ENCODE results near the gene RAPGEF6. TPM values are rescaled to one million over a fixed set of nuclear protein-coding genes. Genes with fewer than 3 reads are reported as not detected.

RAPGEF6 gene
- polyA plus RNA-seq, 1 experiment, result 13.1 TPM

DNA sequence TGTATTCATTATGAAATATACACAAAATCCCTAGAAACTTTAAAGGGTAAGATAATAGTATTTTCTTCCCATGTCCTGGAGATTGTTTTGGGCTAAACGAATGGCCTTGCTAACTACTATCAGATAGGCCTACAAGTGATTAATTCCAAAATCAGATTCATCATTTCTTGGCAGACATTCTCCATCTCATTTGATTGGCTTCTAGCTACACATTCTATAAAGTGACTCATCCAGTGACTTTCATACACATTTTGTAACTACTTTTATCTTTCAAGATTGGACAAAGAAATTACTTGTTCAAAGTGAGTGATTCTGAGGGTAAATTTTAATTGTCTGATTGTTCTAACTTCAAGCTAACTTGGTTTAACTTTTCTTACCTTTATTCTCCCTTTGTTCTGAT, 93.3 kb downstream of the RAPGEF6 start:
- Histone ChIP-seq H3K9me3 (ENCODE audit: control insufficient read depth, insufficient read depth, low read length) (no peaks in the 10 kb centered on the region), H3K27me3 (ENCODE audit: control insufficient read depth, insufficient read depth, low read length) (no peaks in the 10 kb centered on the region), H3K4me3 (ENCODE audit: low read depth, low read length) (no peak overlapping the region), H3K27ac (ENCODE audit: low read depth, low read length) (no peak overlapping the region)
- ChIA-PET POLR2A (no interaction called here), CTCF (interaction anchor here (1.2 kb wide), 1 partner anchor 35 kb away, joined by 3 read pairs; no protein-coding TSS in a partner anchor)
- no peak for DNase-seq (ENCODE audit: low read depth, low spot score)
- TF ChIP-seq, protein P1, sequence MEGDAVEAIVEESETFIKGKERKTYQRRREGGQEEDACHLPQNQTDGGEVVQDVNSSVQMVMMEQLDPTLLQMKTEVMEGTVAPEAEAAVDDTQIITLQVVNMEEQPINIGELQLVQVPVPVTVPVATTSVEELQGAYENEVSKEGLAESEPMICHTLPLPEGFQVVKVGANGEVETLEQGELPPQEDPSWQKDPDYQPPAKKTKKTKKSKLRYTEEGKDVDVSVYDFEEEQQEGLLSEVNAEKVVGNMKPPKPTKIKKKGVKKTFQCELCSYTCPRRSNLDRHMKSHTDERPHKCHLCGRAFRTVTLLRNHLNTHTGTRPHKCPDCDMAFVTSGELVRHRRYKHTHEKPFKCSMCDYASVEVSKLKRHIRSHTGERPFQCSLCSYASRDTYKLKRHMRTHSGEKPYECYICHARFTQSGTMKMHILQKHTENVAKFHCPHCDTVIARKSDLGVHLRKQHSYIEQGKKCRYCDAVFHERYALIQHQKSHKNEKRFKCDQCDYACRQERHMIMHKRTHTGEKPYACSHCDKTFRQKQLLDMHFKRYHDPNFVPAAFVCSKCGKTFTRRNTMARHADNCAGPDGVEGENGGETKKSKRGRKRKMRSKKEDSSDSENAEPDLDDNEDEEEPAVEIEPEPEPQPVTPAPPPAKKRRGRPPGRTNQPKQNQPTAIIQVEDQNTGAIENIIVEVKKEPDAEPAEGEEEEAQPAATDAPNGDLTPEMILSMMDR (IDR thresholded peaks at IDR 0.05; ENCODE audit: low read depth, low read length), result no peak

DNA sequence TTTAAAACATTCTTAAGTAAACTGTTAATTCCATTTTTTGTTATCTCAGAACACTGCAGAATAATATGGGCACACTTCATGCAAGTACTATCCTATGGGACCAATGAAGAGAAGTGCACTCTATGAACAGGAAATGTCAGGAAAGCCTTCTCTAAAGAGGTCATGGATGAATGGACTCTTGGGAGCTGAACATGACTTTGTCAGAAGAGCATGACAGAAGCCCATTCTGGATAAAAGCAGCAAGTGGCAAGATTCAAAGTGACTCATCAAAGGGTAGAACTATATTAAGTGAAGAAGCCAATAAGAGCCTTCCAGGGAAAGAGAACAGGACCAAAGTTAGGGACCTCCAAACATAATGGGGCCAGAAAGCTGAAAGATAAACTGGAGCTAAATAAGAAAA, 94.0 kb downstream of the RAPGEF6 start:
- no peak for DNase-seq (ENCODE audit: low read depth, low spot score)
- TF ChIP-seq, protein P1 (IDR thresholded peaks at IDR 0.05; ENCODE audit: low read depth, low read length), result no peak
- no peak overlapping the region for H3K4me3 ChIP-seq (ENCODE audit: low read depth, low read length)
- H3K9me3 ChIP-seq (ENCODE audit: control insufficient read depth, insufficient read depth, low read length), result no peaks in the 10 kb centered on the region
- ChIA-PET POLR2A (no interaction called here), CTCF (interaction anchor here (1.2 kb wide), 1 partner anchor 34 kb away, joined by 3 read pairs; no protein-coding TSS in a partner anchor)
- no peak overlapping the region for H3K27ac ChIP-seq (ENCODE audit: low read depth, low read length)
- no peaks in the 10 kb centered on the region for H3K27me3 ChIP-seq (ENCODE audit: control insufficient read depth, insufficient read depth, low read length)

DNA sequence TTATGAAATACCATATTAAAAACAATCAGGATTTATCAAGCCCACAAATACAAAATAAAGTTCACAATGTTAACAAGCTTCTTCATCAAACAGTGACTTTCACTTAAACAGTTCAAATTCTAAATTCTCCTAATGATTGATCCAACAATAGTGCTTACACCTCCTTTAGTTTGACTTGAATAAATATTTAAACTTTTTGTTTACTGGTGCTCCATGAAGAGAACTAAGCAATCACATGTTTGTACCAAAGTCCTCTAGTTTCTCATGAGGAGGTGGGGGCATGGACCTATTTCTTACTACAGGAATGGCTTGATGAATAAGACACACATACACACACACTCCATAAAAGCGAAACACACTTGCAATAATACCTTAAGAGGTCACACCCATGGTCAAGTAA, 95.8 kb downstream of the RAPGEF6 start:
- H3K27me3 ChIP-seq (ENCODE audit: control insufficient read depth, insufficient read depth, low read length), result no peaks in the 10 kb centered on the region
- H3K4me3 ChIP-seq (ENCODE audit: low read depth, low read length), result no peak overlapping the region
- DNase-seq (ENCODE audit: low read depth, low spot score), result no peak
- ChIA-PET POLR2A (no interaction called here), CTCF (no interaction called here)
- no peak overlapping the region for H3K27ac ChIP-seq (ENCODE audit: low read depth, low read length)
- TF ChIP-seq, protein P1 (IDR thresholded peaks at IDR 0.05; ENCODE audit: low read depth, low read length), result no peak
- H3K9me3 ChIP-seq (ENCODE audit: control insufficient read depth, insufficient read depth, low read length), result no peaks in the 10 kb centered on the region

DNA sequence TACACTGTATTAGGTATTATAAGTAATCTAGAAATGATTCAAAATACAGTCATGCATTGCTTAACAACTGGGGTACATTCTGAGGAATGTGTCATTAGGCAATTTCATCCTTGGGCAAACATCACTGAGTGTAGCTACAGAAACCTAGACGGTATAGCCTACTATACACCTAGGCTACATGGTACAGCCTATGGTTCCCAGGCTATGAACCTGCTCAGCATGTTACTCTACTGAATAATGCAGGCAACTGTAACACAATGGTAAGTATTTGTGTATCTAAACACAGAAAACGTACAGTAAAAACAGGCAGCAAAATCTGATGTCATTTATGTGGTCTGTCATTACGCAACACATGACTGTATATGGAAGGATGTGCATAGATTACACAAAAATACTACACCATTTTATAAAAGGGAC, 96.8 kb downstream of the RAPGEF6 start:
- Histone ChIP-seq H3K9me3 (ENCODE audit: control insufficient read depth, insufficient read depth, low read length) (no peaks in the 10 kb centered on the region), H3K27ac (ENCODE audit: low read depth, low read length) (no peak overlapping the region), H3K4me3 (ENCODE audit: low read depth, low read length) (no peak overlapping the region), H3K27me3 (ENCODE audit: control insufficient read depth, insufficient read depth, low read length) (no peaks in the 10 kb centered on the region)
- POLR2A ChIA-PET, result interaction anchor here (0.6 kb wide), 1 partner anchor 373 kb away, joined by 3 read pairs; the partner anchor contains the start of gene HINT1
- TF ChIP-seq, protein P1 (IDR thresholded peaks at IDR 0.05; ENCODE audit: low read depth, low read length), result no peak
- no peak for DNase-seq (ENCODE audit: low read depth, low spot score)
- CTCF ChIA-PET, result interaction anchor here (1.8 kb wide), 1 partner anchor 51 kb away, joined by 3 read pairs; no protein-coding TSS in a partner anchor

DNA sequence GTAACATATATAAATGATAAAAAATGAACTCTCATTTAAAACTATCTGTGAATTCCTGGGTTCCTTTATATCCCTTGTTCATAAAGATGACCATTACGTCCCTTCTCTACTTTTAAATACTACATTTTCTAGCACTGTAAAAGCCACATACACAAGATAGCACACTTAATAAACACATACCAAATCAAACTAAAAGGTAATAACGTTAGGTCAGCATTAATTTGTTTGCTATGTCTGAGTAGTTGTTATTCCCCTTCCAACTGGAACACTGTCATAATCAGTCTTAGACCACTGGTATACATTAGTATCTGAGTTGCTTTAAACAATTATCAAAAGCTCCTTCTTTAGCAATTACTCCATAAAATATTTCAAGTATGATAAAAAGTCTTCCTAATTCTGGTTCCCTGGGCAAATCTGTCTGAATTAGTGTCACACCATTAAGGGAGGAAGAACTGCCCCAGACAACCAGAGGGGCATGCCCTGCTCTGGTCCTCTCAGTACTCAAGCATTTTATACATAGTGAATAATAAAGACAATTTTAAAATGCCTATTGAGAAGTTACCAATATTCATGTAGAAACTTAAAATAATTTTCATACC, 98.1 kb downstream of the RAPGEF6 start:
- Histone ChIP-seq H3K27me3 (ENCODE audit: control insufficient read depth, insufficient read depth, low read length) (no peaks in the 10 kb centered on the region), H3K4me3 (ENCODE audit: low read depth, low read length) (no peak overlapping the region), H3K27ac (ENCODE audit: low read depth, low read length) (no peak overlapping the region), H3K9me3 (ENCODE audit: control insufficient read depth, insufficient read depth, low read length) (no peaks in the 10 kb centered on the region)
- TF ChIP-seq, protein P1 (IDR thresholded peaks at IDR 0.05; ENCODE audit: low read depth, low read length), result no peak
- CTCF ChIA-PET, result interaction anchor here (1.8 kb wide), 1 partner anchor 52 kb away, joined by 3 read pairs; no protein-coding TSS in a partner anchor
- DNase-seq (ENCODE audit: low read depth, low spot score), result no peak
- POLR2A ChIA-PET, result no interaction called here
